ENCODE measurements around the gene NT5DC1.

- TF ChIP-seq CTCF (IDR thresholded peaks at IDR 0.05) (no peak), EZH2 (IDR thresholded peaks at IDR 0.05; ENCODE audit: borderline replicate concordance, insufficient read depth, low read depth, low read length, poor library complexity, severe bottlenecking) (no peak)
Measured at GRCh38 chr6:116113386-116113785, 12.7 kb downstream of the NT5DC1 start.
